Prostate gland (tissue), 2 donors: ENCODE measurements around the gene PLBD2. TPM values are rescaled to one million over a fixed set of nuclear protein-coding genes. Genes with fewer than 3 reads are reported as not detected.

Experiments used
- DNase-seq: peaks from one replicate; pipeline ENCODE4 v3.0.0-alpha.2; 2019; ENCODE audit warnings: low spot score
- H3K27ac ChIP-seq, 2 donors: fragments of 200-600 bp; sonication (generic); 2 replicates each; pipeline ENCODE4 v1.5.1; 2017 to 2019
- H3K27me3 ChIP-seq: fragments of 200-600 bp; sonication (generic); replicated peaks from 2 replicates; pipeline ENCODE4 v1.5.1; 2019; ENCODE audit not compliant: insufficient read depth
- H3K36me3 ChIP-seq, 2 donors: fragments of 200-600 bp; sonication (generic); 1 replicate in 1 of 2; 2 replicates in 1 of 2; pipeline versions ENCODE4 v1.5.1 to v1.8.1; 2017 to 2019
- H3K4me1 ChIP-seq: fragments of 200-600 bp; sonication (generic); replicated peaks from 2 replicates; pipeline ENCODE4 v1.5.1; 2019
- H3K4me3 ChIP-seq, 2 donors: fragments of 200-600 bp; sonication (generic); 2 replicates each; pipeline ENCODE4 v1.5.1; 2017 to 2019
- H3K9me3 ChIP-seq: fragments of 200-600 bp; sonication (generic); 2 replicates; pipeline ENCODE4 v1.5.1; 2017
- POLR2A ChIP-seq: fragments of 450-650 bp; IDR thresholded peaks from one replicate; pipeline ENCODE4 v1.6.1; 2016; ENCODE audit warnings: antibody characterized with exemption, mild to moderate bottlenecking
- POLR2AphosphoS5 ChIP-seq: sonication (generic); formaldehyde crosslinking; IDR thresholded peaks from one replicate; pipeline ENCODE4 v1.6.1; 2017; ENCODE audit warnings: antibody characterized with exemption
- WGBS: methylation state at CpG from one replicate; pipeline ENCODE4 v1.1.5; 2018; 5-methylcytosine and 5-hydroxymethylcytosine counted together
- intact Hi-C: fragments of 100-400 bp; cut with DNase I; formaldehyde crosslinking; loops from one replicate; pipeline ENCODE4 v1.14.2; 2022
- total RNA-seq, 2 donors: library from RNA; depleted of rRNA; stranded (reverse); fragments of >200 nt; gene quantifications; one replicate each; pipeline ENCODE4 v1.1.0, GENCODE V29; 2016
- TF ChIP-seq, protein P1 (sequence below), 4 experiments: fragments of 200-600 bp in 2 of 4; fragments of 450-650 bp in 2 of 4; sonication (generic) in 2 of 4; IDR thresholded peaks; 1 replicate in 3 of 4; 2 replicates in 1 of 4; pipeline ENCODE4 v1.5.1; 2016 to 2019; ENCODE audit warnings: antibody characterized with exemption in 4 of 4, mild to moderate bottlenecking in 2 of 4, moderate library complexity in 2 of 4

The PLBD2 gene
- total RNA-seq, 2 donors from 2014 or later: 48.2 to 114 TPM

DNA sequence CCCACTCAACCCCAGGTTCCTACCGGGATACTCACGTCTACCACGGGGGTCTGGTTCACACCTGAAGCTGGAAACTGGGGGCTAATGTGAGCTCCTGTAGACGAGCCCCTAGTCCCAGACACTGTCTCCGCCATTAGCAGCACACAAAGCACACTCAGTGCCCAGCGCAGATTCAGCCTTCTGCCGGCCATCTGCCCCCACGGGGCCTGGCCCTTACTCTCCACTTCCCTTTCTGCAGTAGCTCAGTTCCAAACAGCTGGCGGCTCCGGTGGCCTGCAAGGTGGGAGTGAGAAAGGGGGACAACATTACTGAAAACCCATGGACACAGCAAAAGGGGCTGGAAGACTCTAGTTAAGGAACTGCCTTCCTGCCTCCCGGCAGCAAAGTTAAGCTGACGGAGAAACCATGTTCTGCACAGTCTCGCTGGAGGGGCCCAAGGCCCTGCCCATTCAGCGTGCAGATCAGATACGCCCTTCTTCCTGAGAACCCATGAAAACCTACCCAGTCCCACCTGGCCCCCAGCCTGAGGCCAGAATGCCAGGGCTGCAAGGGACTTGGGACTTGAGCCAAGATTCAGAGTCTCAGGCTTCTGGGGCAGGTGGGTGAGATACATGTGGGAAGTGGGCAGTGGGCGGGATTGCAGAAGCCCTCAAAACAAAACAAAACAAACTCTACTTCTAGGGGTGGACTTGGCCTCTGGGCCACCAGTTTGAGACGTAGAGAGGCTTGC, 25.5 kb upstream of the PLBD2 start:
- 83% methylated on average over 17 of the region's 17 CpGs for WGBS
- Histone ChIP-seq H3K27me3 (no peaks in the 10 kb centered on the region), H3K36me3 (no peaks in the 10 kb centered on the region), H3K4me3 (no peak overlapping the region), H3K27ac (no peak overlapping the region), H3K4me1 (no peaks in the 10 kb centered on the region), H3K9me3 (no peaks in the 10 kb centered on the region)
- intact Hi-C loops: loop anchor here (10.0 kb wide), 1 partner anchor 108 kb away; the partner anchor contains the start of gene TPCN1
- TF ChIP-seq POLR2AphosphoS5 (no peak), POLR2A (no peak)
- TF ChIP-seq, protein P1, sequence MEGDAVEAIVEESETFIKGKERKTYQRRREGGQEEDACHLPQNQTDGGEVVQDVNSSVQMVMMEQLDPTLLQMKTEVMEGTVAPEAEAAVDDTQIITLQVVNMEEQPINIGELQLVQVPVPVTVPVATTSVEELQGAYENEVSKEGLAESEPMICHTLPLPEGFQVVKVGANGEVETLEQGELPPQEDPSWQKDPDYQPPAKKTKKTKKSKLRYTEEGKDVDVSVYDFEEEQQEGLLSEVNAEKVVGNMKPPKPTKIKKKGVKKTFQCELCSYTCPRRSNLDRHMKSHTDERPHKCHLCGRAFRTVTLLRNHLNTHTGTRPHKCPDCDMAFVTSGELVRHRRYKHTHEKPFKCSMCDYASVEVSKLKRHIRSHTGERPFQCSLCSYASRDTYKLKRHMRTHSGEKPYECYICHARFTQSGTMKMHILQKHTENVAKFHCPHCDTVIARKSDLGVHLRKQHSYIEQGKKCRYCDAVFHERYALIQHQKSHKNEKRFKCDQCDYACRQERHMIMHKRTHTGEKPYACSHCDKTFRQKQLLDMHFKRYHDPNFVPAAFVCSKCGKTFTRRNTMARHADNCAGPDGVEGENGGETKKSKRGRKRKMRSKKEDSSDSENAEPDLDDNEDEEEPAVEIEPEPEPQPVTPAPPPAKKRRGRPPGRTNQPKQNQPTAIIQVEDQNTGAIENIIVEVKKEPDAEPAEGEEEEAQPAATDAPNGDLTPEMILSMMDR (IDR thresholded peaks at IDR 0.05): no peak
- DNase-seq: no peak

DNA sequence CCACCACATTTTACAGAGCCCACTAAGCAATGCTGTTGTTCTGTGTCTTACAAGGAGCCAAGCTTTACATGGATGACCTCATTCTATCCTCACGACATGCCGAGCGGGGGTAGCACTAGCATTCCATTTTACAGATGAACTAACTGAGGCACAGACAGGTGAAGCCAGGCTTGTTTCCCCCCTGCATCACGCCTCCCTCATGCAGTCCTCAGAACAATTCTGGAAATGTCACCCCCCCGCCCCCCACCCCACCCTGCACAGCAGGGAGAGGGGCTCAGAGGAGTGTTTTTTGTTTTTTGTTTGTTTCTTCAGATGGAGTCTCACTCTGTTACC, 25.0 kb upstream of the PLBD2 start:
- H3K4me1 ChIP-seq: no peaks in the 10 kb centered on the region
- no peaks in the 10 kb centered on the region for H3K27me3 ChIP-seq
- no peaks in the 10 kb centered on the region for H3K9me3 ChIP-seq
- no peak for DNase-seq
- no peak overlapping the region for H3K27ac ChIP-seq
- H3K4me3 ChIP-seq: no peak overlapping the region
- WGBS: 92% methylated on average over 5 of the region's 5 CpGs
- H3K36me3 ChIP-seq: no peaks in the 10 kb centered on the region
- intact Hi-C loops: loop anchor here (10.0 kb wide), 1 partner anchor 109 kb away; the partner anchor contains the start of gene TPCN1
- no peak for TF ChIP-seq POLR2A
- TF ChIP-seq POLR2AphosphoS5: no peak
- TF ChIP-seq, protein P1 (IDR thresholded peaks at IDR 0.05): no peak

DNA sequence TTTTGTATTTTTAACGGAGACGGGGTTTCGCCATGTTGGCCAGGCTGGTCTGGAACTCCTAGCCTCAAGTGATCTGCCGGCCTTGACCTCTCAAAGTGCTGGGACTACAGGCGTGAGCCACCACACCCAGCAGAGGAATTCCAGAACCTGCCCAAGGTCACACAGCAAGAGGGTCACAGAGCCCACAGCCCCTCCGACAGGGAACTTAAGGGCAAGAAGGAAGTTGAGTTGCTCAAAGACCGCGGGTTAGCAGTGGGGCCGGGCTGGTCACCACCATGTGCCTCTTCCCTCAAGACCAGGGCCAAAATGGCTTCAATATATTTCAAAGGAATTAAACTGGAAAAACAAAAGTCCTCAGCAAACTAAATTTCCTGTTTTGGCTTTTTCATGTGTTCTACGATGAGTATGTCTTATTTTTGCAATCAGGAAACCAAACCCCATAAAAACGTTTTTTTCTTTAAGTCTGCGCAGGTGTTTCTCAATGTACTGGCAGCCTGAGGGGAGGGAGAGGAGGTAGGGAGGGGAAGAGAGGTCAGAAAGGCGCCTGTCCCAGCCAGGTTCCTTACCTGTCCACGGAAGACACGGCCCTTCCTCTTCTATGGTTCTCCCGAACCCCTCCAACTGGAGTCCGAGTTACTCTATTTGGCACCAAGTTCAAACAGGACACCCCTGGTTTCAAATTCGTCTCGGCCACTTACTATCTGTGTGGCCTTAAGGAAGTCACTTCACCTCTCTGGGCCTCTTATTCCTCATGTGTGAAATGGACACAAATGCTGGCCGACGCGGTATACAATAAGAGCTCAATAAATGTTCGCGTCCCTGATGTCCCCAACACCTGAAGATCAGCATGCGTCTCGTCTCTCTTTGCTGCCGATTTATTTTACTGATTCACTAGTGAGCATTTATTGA, 24.3 kb upstream of the PLBD2 start:
- H3K27ac ChIP-seq: peak overlapping the region; percentile 64 to 75
- no peak for DNase-seq
- no peaks in the 10 kb centered on the region for H3K9me3 ChIP-seq
- intact Hi-C loops: loop anchor here (2.0 to 10.0 kb wide), 2 partner anchors 25 to 109 kb away; partner anchors contain the start of genes PLBD2 and TPCN1
- H3K27me3 ChIP-seq: no peaks in the 10 kb centered on the region
- peak overlapping the region; percentile 65 to 83 for H3K4me3 ChIP-seq
- no peak for TF ChIP-seq POLR2A
- TF ChIP-seq, protein P1 (IDR thresholded peaks at IDR 0.05): no peak
- peak; percentile 4 for TF ChIP-seq POLR2AphosphoS5
- no peaks in the 10 kb centered on the region for H3K36me3 ChIP-seq
- WGBS: 31% methylated on average over 27 of the region's 27 CpGs
- H3K4me1 ChIP-seq: no peaks in the 10 kb centered on the region

DNA sequence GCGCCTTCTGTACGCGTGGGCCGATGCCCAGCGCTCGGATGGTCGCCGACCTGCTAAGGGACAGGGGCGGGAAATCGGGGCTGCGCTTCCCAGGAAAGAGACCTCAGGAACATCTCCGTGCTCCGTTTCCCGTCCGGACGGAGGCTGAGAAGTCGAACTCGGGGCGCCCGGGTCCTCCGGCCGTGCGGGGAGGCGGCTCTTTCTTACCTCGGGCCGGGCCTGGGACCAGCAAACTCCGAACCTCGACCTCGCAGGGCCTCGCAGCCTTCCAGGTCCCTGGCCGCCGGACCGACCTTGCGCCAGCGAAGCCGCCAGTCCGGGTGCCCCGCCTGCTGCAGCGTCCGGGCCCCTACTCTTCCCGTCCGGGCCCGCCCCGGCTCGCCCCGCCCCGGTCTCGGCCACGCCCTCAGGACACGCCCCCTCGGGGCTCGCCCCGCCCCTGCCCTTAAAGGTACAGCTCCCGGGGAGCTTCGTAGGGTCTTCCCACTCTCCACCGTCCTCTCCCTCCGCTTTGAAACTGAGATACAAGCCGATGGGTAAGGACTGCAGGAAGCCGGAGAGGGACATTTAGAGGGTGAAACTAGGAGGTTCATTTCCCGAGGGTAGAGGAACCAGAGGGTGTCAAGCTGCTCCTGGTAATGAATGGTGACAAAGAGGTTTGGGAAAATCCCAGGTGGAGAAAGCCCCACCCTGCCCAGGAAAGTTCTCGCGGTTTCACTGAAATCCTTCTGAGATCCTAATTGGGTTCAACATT, 23.4 kb upstream of the PLBD2 start, which contains the start of gene SLC8B1:
TSS of gene SLC8B1 (minus strand) at position 324 of the 754 bp plus-strand sequence. CDS start 2,231 bp downstream, outside the sequence.
- Histone ChIP-seq H3K9me3 (no peaks in the 10 kb centered on the region), H3K4me1 (no peaks in the 10 kb centered on the region), H3K36me3 (no peaks in the 10 kb centered on the region), H3K27me3 (no peaks in the 10 kb centered on the region), H3K4me3 (peak within 1 kb of the TSS; percentile 65 to 83), H3K27ac (peak within 1 kb of the TSS; percentile 64 to 75)
- TF ChIP-seq POLR2AphosphoS5 (peak; percentile 66), POLR2A (peak; percentile 95)
- TF ChIP-seq, protein P1 (IDR thresholded peaks at IDR 0.05): peak in 1 of 4 experiments; percentile 26
- intact Hi-C loops: loop anchor here (2.0 to 10.0 kb wide), 2 partner anchors 24 to 110 kb away; partner anchors contain the start of genes PLBD2 and TPCN1
- WGBS: under 1% methylated on average over 39 of the region's 62 CpGs
- peak; percentile 85 for DNase-seq
